Esophagus squamous epithelium (tissue), 4 donors: Measurements from ENCODE around the gene L1CAM.

Source experiments
- CTCF ChIP-seq, 6 experiments: fragments of 450-650 bp in 4 of 6; fragments of 200-600 bp in 2 of 6; sonication (generic) in 2 of 6; IDR thresholded peaks; one replicate each; pipeline ENCODE4 v1.5.1; 2016 to 2019; ENCODE audit warnings: antibody characterized with exemption in 6 of 6, mild to moderate bottlenecking in 4 of 6, moderate library complexity in 4 of 6
- POLR2A ChIP-seq, 4 donors: fragments of 450-650 bp; IDR thresholded peaks; one replicate each; pipeline ENCODE4 v1.6.1; 2017; ENCODE audit warnings: antibody characterized with exemption in 4 of 4, mild to moderate bottlenecking in 4 of 4, moderate library complexity in 3 of 4

DNA sequence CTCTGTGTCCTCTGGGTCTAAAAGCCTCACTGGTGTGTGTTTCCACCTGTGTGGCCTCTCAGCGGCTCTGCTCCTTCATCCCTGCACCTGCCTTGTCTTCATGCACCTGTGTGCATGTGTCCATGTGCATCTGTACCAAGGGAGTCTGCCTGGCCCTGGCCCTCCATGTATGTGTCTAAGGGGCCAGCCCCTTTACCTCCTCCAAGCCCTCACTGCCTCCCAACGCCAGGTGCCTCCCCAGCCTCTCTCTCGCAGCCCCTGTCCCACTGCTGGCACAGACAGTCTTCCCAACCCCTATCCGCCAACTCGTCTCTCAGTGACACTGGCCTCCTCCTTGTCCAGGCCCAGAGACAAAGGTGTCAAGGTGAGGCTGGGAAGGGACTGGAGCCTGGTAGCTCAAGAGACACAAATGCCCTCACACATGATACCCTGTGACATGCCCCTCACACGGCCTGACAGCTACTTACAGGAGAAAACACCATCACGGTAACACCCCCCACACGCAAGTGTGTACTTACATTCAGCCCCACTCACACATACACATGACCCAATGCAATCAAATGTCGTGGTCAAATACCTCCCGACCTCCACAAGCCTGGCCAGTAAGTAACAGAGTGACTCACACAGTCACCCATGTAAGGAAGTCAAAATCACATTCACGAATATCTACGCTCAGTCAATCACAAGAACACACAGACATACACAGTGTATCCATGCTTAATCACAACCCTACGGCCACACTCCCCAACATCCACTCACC, 11.4 kb downstream of the L1CAM start:
- TF ChIP-seq CTCF (IDR thresholded peaks at IDR 0.05) (no peak), POLR2A (IDR thresholded peaks at IDR 0.05) (no peak)
